HUDEP-2 (cell line): ENCODE data around the gene ST3GAL3.

Source experiments
- DNase-seq, 76 experiments: peaks; one replicate each; lab custom pipeline; 2025; ENCODE audit not compliant: unreplicated experiment in 76 of 76; lab: John Stamatoyannopoulos, UW

ST3GAL3 gene

GRCh38 chr1:43952731-43953346 lies 245.5 kb downstream of the ST3GAL3 start:
- DNase-seq: peak in 18 of 76 experiments; percentile 9 to 49 (median 24)

DNA sequence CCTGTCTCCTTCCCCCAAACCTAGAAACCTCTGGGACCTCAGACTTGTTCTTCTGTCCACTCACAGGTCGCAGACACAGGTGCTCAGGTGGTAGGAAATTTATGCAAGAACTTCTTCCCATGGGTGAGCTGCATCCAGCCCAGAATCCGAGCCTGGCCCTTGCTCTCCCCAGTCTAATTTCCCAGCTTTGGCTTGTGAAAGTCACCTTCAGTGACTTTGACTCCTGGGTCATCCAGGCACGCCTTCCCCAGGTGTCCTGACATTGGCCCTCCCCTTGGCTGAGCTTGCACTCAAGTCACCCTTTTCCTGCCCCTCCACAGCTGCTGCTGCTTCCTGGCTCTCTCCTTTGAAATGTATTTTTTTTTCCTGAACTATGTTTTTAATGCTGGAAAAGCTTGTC lies 246.0 kb downstream of the ST3GAL3 start:
- DNase-seq: no peak

DNA sequence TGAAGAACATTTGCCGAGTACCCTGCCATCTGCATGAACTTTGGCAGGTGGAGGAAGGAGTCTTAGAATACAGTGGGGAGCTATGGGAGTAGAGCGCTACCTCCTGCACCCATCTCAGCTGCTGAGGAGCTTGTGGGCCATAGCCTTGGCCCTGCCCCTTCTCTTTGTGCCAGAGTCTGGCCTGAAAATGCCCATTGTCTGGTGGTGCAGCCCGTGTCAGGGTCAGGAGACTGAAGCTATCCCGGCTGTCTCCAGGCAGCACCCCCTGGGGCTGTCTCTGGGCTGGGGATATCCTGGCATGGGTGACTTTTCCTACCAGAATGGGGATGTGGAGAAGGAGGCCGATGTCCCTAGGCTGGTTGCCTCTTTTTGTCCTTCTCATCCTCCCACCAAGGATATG lies 246.7 kb downstream of the ST3GAL3 start:
- DNase-seq: no peak

DNA sequence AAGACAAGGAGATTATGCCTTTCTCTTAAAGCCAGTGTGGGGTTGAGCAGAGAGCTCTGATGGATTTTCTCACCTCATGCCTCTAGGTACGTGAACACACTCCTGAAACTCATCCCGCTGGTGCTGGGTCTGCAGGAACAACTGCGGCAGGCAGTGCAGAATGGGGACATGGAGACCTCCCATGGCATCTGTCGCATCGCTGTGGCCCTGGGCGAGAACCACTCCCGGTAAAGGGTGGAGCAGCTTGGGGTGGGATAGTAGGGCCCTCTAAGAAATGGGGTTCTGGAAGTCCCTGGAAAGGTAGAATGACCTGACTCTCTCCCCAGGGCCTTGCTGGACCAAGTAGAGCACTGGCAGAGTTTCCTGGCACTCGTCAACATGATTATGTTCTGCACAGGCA lies 248.9 kb downstream of the ST3GAL3 start:
- DNase-seq: no peak

- no peak for DNase-seq
These were observed 250.2 kb downstream of the ST3GAL3 start for GRCh38 chr1:43957407-43958040.

DNA sequence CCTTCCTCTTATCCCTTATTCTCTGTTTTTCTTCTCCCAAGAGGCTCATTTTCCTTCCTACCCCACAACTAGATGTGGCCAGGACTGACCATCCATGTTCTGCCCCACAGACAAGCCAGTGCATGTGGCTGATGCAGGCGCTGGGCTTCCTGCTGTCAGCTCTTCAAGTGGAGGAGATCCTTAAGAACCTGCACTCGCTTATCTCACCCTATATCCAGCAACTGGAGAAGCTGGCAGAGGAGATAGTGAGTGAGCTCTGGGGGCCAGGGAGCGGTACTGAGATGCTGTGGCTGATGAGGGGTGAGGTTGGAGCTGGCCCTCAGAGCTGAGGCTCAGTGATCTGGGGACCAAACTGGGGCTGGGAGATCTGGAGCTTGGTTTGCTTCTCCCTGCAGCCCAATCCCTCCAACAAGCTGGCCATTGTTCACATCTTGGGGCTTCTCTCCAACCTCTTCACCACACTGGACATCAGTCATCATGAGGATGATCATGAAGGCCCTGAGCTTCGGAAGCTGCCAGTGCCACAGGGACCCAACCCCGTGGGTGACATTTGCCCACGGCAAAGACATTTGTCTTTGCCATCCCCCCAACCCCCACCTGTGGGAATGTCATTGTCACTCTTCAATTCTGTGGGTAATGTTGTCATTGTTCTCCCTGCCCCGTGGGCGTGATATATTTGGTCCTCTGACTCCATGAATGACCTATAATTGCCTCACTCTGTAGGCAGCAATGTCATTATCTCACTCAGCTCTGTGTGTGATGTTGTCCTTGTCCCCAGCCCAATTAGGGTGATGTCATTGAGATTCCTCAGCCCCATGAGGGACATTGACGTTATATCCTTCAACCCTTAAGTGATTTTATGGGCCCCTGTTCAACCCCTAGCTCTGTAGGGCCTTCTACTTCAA lies 251.3 kb downstream of the ST3GAL3 start:
- peak in 20 of 76 experiments; percentile 9 to 72 (median 24) for DNase-seq

GRCh38 chr1:43960798-43961197 lies 253.5 kb downstream of the ST3GAL3 start:
- no peak for DNase-seq

DNA sequence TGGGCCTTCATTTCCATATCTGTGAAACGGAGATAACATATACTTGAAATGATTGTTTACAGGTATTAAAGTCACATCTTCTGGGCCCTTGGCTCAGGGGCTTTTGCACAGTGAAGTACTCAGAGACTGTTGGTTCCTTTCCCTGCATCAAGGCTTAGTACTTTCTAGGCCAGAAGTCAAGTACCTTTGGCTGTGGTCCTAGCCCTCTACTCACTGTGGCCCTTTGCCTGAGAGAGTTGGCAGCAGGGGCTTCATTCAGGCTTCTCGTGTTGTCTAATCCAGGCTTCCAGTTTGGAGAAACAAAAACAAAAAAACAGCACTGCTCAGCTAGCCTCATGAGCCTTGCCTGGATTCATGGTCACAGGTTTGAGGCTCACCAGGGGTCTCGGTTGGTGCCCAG lies 254.4 kb downstream of the ST3GAL3 start:
- no peak for DNase-seq

DNA sequence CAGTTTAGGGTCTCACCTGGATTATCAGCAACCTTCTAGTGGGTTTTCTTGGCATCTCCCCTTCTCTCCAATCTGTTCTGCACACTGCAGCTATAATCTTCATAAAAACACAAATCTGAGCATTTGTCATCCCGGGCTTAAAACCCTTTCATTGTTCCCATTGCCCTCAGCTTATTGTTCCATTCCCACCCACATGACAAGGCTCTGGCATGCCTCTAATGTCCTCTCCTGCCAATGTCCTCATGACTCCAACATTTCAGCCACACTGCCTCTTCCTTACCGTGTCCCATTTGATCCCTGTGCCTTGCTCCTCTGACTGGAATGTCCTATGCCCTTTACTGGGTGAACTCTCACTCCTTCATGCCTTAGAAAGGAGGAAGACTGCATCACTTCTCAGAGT lies 255.0 kb downstream of the ST3GAL3 start:
- DNase-seq: no peak

DNA sequence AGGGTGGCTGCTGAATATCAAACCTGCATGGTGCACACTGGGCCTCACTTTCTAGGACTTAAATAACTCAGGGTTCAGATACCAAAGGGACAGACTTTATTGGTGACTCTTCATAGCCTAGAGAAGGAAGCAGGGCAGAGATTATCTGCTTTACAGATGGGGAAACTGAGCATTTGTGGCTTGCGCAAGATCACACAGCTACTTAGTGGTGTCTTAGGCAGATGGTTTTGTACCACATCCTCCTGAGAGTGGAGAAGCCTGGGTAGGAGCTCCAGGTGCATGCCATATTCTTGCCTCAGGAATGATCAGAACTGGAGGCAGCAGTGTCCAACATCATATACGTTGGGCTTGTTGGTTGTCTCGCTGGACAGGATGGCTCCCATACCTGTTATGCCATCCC lies 255.7 kb downstream of the ST3GAL3 start:
- no peak for DNase-seq

DNA sequence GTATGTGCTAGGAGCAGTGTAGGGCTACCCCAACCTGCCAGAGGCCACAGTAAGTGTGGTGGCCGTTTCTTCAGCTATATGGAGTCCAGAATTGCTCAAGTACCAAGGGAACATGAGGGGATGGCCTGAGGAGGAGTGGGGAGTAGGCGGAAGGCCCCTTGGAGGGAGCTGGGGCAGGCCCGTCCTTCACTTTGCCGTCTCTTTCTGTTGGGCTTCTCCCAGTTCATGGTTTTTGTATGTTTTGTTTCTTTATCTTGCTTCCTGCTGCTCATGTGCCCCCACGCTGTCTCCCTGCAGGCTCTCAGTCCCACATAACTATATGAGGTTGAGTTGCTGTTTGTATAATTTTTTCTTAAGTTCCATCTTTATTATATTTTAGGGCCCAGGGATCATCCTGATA lies 256.6 kb downstream of the ST3GAL3 start:
- DNase-seq: no peak

GRCh38 chr1:43965316-43965715 lies 258.0 kb downstream of the ST3GAL3 start:
- DNase-seq: no peak

- peak in 21 of 76 experiments; percentile 1 to 40 (median 15) for DNase-seq
These were observed 261.1 kb downstream of the ST3GAL3 start for GRCh38 chr1:43968348-43968948.

GRCh38 chr1:43969416-43969745 lies 262.0 kb downstream of the ST3GAL3 start:
- DNase-seq: no peak

DNA sequence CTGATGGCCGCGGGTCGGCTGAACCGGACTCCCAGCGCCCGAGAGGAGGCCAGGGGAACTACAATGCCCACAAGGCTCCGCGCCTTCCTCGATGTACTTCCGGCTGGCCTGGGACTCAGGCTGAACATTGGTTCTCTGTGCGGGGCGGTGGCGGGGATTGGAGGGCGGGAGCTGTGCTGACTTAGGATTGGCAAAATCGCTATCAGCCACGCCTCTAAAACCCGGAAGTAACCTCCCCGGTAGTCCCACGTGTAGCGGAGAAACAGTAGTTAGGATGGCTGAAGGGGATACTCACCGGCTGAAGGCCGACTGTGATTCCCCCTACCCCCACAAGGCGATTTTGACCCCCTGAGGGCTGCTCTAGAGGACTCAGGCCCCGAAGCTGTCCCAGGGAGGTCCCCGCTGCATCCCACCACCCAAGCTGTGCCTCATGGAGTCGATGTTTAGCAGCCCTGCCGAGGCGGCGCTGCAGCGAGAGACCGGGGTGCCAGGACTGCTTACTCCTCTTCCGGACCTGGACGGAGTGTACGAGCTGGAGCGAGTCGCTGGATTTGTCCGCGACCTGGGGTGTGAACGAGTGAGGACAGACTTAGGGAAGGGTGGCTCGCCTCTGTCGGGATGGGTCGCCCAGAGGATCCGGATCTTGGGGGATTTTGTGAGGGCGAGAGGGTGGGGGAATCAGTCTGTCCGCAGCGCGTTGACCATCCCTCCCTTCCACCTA lies 262.6 kb downstream of the ST3GAL3 start, which contains the start of gene DPH2:
Gene DPH2 (plus strand): TSS at position 265 of the 721 bp plus-strand sequence. CDS start 166 bp downstream, at position 431.
- peak in 75 of 76 experiments; percentile 29 to 98 (median 94) for DNase-seq

GRCh38 chr1:43970502-43970901 lies 263.2 kb downstream of the ST3GAL3 start:
- no peak for DNase-seq

- no peak for DNase-seq
These were observed 263.6 kb downstream of the ST3GAL3 start for GRCh38 chr1:43970911-43971310.

DNA sequence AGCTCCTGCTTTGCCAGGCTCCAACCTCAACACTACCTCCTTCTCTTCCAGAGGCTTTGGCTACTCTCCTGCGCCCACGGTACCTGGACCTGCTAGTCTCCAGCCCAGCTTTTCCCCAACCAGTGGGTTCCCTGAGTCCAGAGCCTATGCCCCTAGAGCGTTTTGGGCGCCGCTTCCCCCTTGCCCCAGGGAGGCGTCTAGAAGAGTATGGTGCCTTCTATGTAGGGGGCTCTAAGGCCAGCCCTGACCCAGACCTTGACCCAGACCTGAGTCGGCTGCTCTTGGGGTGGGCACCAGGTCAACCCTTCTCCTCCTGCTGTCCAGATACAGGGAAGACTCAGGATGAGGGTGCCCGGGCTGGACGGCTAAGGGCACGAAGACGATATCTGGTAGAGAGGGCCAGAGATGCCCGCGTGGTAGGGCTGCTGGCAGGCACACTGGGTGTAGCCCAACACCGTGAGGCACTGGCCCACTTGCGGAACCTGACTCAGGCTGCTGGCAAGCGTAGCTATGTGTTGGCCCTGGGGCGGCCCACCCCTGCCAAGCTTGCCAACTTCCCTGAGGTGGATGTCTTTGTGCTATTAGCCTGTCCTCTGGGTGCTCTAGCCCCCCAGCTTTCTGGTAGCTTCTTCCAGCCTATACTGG lies 264.1 kb downstream of the ST3GAL3 start:
- DNase-seq: no peak

DNA sequence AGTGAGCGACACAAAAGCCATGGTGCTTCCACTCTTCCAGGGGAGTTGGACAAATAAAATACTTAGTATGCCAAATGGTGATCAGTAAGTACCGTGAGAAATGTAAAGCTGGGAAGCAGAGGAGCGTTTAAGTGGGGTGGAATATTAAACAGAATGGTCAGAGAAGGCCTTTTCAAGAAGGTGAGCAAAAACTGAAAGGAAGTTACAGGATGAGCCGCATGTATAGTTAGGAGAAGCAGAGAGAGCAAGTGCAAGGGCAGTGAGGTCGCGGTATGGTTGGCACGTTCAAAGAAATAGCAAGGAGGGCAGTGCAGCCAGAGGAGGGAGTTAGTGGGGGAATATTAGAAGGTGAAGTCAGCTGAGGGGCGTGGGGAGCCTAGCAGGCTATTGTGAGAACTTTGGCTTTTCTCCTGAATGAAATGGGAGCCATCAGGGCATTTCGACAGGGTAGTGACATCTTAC lies 266.7 kb downstream of the ST3GAL3 start:
- DNase-seq: peak in 22 of 76 experiments; percentile 10 to 77 (median 44)
